ENCODE measurements around the gene AHDC1. TPM values are rescaled to one million over a fixed set of nuclear protein-coding genes. Genes with fewer than 3 reads are reported as not detected.

Gene AHDC1
- polyA plus RNA-seq, 1 donor (not counting 4 experiments of a cell fraction or from before 2014, with no cell fraction given): 4.2 TPM

DNA sequence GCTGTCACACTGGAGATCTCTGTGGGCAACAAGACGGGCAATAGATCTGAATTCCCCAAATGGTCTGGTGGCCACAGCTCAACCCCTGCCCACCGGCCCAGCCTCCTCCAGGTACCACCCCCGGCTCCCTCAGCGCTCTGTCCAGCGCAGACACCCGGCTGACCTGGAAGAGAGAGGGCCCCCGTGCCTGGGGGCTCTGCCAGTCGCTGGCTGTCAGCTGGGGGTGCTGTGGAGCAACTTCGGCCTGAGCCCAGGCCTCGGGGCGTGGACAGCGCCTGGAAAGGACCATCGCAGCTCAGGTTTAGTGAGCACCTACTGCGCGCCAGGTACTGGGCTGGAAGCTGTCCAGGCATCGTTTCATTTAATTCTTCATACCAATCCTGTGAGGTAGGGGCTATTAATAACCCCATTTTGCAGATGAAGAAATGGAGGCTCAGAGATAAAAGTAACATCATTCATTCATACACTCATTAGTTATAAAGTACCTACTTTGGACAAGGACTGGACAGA is 51.0 kb downstream of the AHDC1 start:
- FAIRE-seq (no peak), DNase-seq (ENCODE audit: low read depth, low spot score) (no peak)
- no peak overlapping the region for H3K27ac ChIP-seq (ENCODE audit: control insufficient read depth, insufficient read depth, low read length)
- H3K36me3 ChIP-seq (ENCODE audit: control insufficient read depth in 2 of 2, extremely low read depth in 1 of 2, insufficient read depth in 2 of 2, low read length in 2 of 2): peaks cover 12 to 14% of the 10 kb centered on the region in 2 experiments
- TF ChIP-seq EZH2 (IDR thresholded peaks at IDR 0.05; ENCODE audit: low read length): no peak
- TF ChIP-seq, protein P1, sequence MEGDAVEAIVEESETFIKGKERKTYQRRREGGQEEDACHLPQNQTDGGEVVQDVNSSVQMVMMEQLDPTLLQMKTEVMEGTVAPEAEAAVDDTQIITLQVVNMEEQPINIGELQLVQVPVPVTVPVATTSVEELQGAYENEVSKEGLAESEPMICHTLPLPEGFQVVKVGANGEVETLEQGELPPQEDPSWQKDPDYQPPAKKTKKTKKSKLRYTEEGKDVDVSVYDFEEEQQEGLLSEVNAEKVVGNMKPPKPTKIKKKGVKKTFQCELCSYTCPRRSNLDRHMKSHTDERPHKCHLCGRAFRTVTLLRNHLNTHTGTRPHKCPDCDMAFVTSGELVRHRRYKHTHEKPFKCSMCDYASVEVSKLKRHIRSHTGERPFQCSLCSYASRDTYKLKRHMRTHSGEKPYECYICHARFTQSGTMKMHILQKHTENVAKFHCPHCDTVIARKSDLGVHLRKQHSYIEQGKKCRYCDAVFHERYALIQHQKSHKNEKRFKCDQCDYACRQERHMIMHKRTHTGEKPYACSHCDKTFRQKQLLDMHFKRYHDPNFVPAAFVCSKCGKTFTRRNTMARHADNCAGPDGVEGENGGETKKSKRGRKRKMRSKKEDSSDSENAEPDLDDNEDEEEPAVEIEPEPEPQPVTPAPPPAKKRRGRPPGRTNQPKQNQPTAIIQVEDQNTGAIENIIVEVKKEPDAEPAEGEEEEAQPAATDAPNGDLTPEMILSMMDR (optimal IDR thresholded peaks at IDR 0.05 in 1 of 3, IDR thresholded peaks at IDR 0.05 in 1 of 3, conservative IDR thresholded peaks at IDR 0.05 in 1 of 3; ENCODE audit: extremely low read depth in 1 of 3, insufficient read depth in 2 of 3, low read length in 3 of 3): no peak
- no peak overlapping the region for H3K4me2 ChIP-seq (ENCODE audit: control insufficient read depth, extremely low read depth, insufficient read depth, low read depth, low read length)
- dilution Hi-C loops (cut with MboI; ENCODE audit: extremely low pct_ligation_motif_present, low sequenced_read_pairs): no loop called here
- peaks cover 2% of the 10 kb centered on the region for H4K20me1 ChIP-seq (ENCODE audit: control insufficient read depth, extremely low read depth, insufficient read depth, low read length)
- no peak overlapping the region for H3K9ac ChIP-seq (ENCODE audit: control insufficient read depth, extremely low read depth, insufficient read depth, low read length)
- H3K9me3 ChIP-seq (ENCODE audit: control insufficient read depth, low read depth, low read length): no peaks in the 10 kb centered on the region
- H3K27me3 ChIP-seq (ENCODE audit: control insufficient read depth, extremely low read depth, insufficient read depth, low read length): no peaks in the 10 kb centered on the region
- no peak overlapping the region for H3K4me3 ChIP-seq (ENCODE audit: control insufficient read depth in 2 of 3, extremely low read depth in 1 of 3, insufficient read depth in 2 of 3, low read depth in 1 of 3, low read length in 3 of 3)
- H3K79me2 ChIP-seq (ENCODE audit: control insufficient read depth, insufficient read depth, low read length): no peaks in the 10 kb centered on the region
- H3K9me1 ChIP-seq (ENCODE audit: control insufficient read depth, extremely low read depth, insufficient read depth, low read length): no peaks in the 10 kb centered on the region
- peaks cover 9% of the 10 kb centered on the region for H3K4me1 ChIP-seq (ENCODE audit: control insufficient read depth, extremely low read depth, insufficient read depth, low read length)
- H2AFZ ChIP-seq (ENCODE audit: control insufficient read depth, low read length): no peak overlapping the region

GRCh38 chr1:27551953-27552312 is 52.0 kb downstream of the AHDC1 start:
- H3K4me3 ChIP-seq (ENCODE audit: control insufficient read depth in 2 of 3, extremely low read depth in 1 of 3, insufficient read depth in 2 of 3, low read depth in 1 of 3, low read length in 3 of 3): no peak overlapping the region
- H3K4me1 ChIP-seq (ENCODE audit: control insufficient read depth, extremely low read depth, insufficient read depth, low read length): peaks cover 1% of the 10 kb centered on the region
- no peak overlapping the region for H3K9ac ChIP-seq (ENCODE audit: control insufficient read depth, extremely low read depth, insufficient read depth, low read length)
- peaks cover under 1% of the 10 kb centered on the region for H3K79me2 ChIP-seq (ENCODE audit: control insufficient read depth, insufficient read depth, low read length)
- TF ChIP-seq, protein P1 (optimal IDR thresholded peaks at IDR 0.05 in 1 of 3, IDR thresholded peaks at IDR 0.05 in 1 of 3, conservative IDR thresholded peaks at IDR 0.05 in 1 of 3; ENCODE audit: extremely low read depth in 1 of 3, insufficient read depth in 2 of 3, low read length in 3 of 3): no peak
- TF ChIP-seq EZH2 (IDR thresholded peaks at IDR 0.05; ENCODE audit: low read length): no peak
- no peaks in the 10 kb centered on the region for H3K9me1 ChIP-seq (ENCODE audit: control insufficient read depth, extremely low read depth, insufficient read depth, low read length)
- FAIRE-seq (no peak), DNase-seq (ENCODE audit: low read depth, low spot score) (no peak)
- no peak overlapping the region for H2AFZ ChIP-seq (ENCODE audit: control insufficient read depth, low read length)
- H3K4me2 ChIP-seq (ENCODE audit: control insufficient read depth, extremely low read depth, insufficient read depth, low read depth, low read length): no peak overlapping the region
- H3K27me3 ChIP-seq (ENCODE audit: control insufficient read depth, extremely low read depth, insufficient read depth, low read length): no peaks in the 10 kb centered on the region
- no peaks in the 10 kb centered on the region for H4K20me1 ChIP-seq (ENCODE audit: control insufficient read depth, extremely low read depth, insufficient read depth, low read length)
- H3K36me3 ChIP-seq (ENCODE audit: control insufficient read depth in 2 of 2, extremely low read depth in 1 of 2, insufficient read depth in 2 of 2, low read length in 2 of 2): peaks cover 17 to 20% of the 10 kb centered on the region in 2 experiments
- dilution Hi-C loops (cut with MboI; ENCODE audit: extremely low pct_ligation_motif_present, low sequenced_read_pairs): no loop called here
- no peak overlapping the region for H3K27ac ChIP-seq (ENCODE audit: control insufficient read depth, insufficient read depth, low read length)
- no peaks in the 10 kb centered on the region for H3K9me3 ChIP-seq (ENCODE audit: control insufficient read depth, low read depth, low read length)
